Osteocyte (in vitro differentiated cells): ENCODE measurements around the gene PVR. TPM values are rescaled to one million over a fixed set of nuclear protein-coding genes. Genes with fewer than 3 reads are reported as not detected.

Experiments used
- DNase-seq: peaks from one replicate; pipeline ENCODE4 v3.0.0; 2021; ENCODE audit warnings: mixed read lengths; ENCODE audit not compliant: unreplicated experiment; ENCODE audit errors: extremely low spot score
- H3K27ac Mint-ChIP-seq: one replicate; pipeline ENCODE4 v1.8.0; 2021; ENCODE audit warnings: mild to moderate bottlenecking, mixed read lengths; ENCODE audit not compliant: unreplicated experiment
- H3K27me3 Mint-ChIP-seq: one replicate; pipeline ENCODE4 v1.8.0; 2021; ENCODE audit warnings: mixed read lengths; ENCODE audit not compliant: unreplicated experiment
- H3K36me3 Mint-ChIP-seq: one replicate; pipeline ENCODE4 v1.8.0; 2021; ENCODE audit warnings: mixed read lengths; ENCODE audit not compliant: unreplicated experiment
- H3K4me1 Mint-ChIP-seq: one replicate; pipeline ENCODE4 v1.8.0; 2021; ENCODE audit warnings: mixed read lengths; ENCODE audit not compliant: unreplicated experiment
- H3K4me3 Mint-ChIP-seq: one replicate; pipeline ENCODE4 v1.8.0; 2021; ENCODE audit warnings: mild to moderate bottlenecking, moderate library complexity, mixed read lengths; ENCODE audit not compliant: unreplicated experiment
- H3K9me3 Mint-ChIP-seq: one replicate; pipeline ENCODE4 v1.8.0; 2021; ENCODE audit warnings: mixed read lengths; ENCODE audit not compliant: unreplicated experiment
- CTCF ChIP-seq: fragments of 200-600 bp; sonication (generic); IDR thresholded peaks from 2 replicates; pipeline ENCODE4 v1.5.0; 2021; ENCODE audit warnings: antibody characterized with exemption, mild to moderate bottlenecking, moderate library complexity
- total RNA-seq: library from RNA; stranded (reverse); gene quantifications from 2 replicates; pipeline ENCODE4 v1.2.1, GENCODE V29; 2021

Gene PVR
- total RNA-seq, 1 donor from 2014 or later = 31.4 TPM

GRCh38 chr19:44696939-44697669 is 53.4 kb downstream of the PVR start:
- Mint-ChIP-seq H3K36me3 (no peaks in the 10 kb centered on the region), H3K27me3 (no peaks in the 10 kb centered on the region), H3K9me3 (no peaks in the 10 kb centered on the region), H3K27ac (no peak overlapping the region), H3K4me1 (peaks cover 7% of the 10 kb centered on the region), H3K4me3 (no peak overlapping the region)
- no peak for DNase-seq
- TF ChIP-seq CTCF = no peak

- H3K9me3 Mint-ChIP-seq = no peaks in the 10 kb centered on the region
- H3K27me3 Mint-ChIP-seq = no peaks in the 10 kb centered on the region
- no peak overlapping the region for H3K4me3 Mint-ChIP-seq
- peaks cover 1% of the 10 kb centered on the region for H3K4me1 Mint-ChIP-seq
- no peaks in the 10 kb centered on the region for H3K36me3 Mint-ChIP-seq
- H3K27ac Mint-ChIP-seq = no peak overlapping the region
- no peak for TF ChIP-seq CTCF
- no peak for DNase-seq
These were observed 53.9 kb downstream of the PVR start for GRCh38 chr19:44697670-44698034.

GRCh38 chr19:44698492-44699201 is 54.9 kb downstream of the PVR start, which contains the start of gene CEACAM16:
TSS of gene CEACAM16 (plus strand) at chr19:44699151. CDS start at chr19:44701457, 2,306 bp downstream.
- TF ChIP-seq CTCF = no peak
- H3K9me3 Mint-ChIP-seq = no peaks in the 10 kb centered on the region
- H3K4me1 Mint-ChIP-seq = no peaks in the 10 kb centered on the region
- H3K36me3 Mint-ChIP-seq = no peaks in the 10 kb centered on the region
- no peak within 1 kb of the TSS for H3K27ac Mint-ChIP-seq
- no peak for DNase-seq
- H3K27me3 Mint-ChIP-seq = no peaks in the 10 kb centered on the region
- H3K4me3 Mint-ChIP-seq = no peak within 1 kb of the TSS

- no peaks in the 10 kb centered on the region for H3K4me1 Mint-ChIP-seq
- TF ChIP-seq CTCF = no peak
- no peaks in the 10 kb centered on the region for H3K9me3 Mint-ChIP-seq
- no peak overlapping the region for H3K4me3 Mint-ChIP-seq
- DNase-seq = no peak
- no peak overlapping the region for H3K27ac Mint-ChIP-seq
- no peaks in the 10 kb centered on the region for H3K27me3 Mint-ChIP-seq
- no peaks in the 10 kb centered on the region for H3K36me3 Mint-ChIP-seq
These were observed 56.8 kb downstream of the PVR start for GRCh38 chr19:44700547-44700946.

DNA sequence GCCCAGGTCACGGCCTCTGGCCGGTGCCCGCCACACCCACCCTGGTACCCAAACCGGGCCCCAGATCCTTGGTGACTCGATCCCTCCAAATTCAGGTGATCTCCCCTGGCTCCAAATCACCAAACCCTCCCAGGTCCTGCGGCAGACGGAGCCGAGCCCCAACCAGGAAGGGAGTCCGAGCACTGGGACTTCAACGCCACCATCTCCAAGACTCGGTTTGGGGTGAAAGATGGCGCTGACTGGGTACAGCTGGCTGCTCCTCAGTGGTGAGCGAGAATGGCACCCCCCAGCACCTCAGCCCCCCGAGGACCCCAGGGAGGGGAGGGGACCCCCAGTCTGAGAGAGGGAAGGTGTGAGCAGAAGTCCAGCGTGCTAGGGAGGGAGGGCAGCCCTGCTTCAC is 57.5 kb downstream of the PVR start:
- no peak for DNase-seq
- H3K4me3 Mint-ChIP-seq = no peak overlapping the region
- H3K9me3 Mint-ChIP-seq = no peaks in the 10 kb centered on the region
- TF ChIP-seq CTCF = no peak
- no peak overlapping the region for H3K27ac Mint-ChIP-seq
- H3K27me3 Mint-ChIP-seq = no peaks in the 10 kb centered on the region
- no peaks in the 10 kb centered on the region for H3K4me1 Mint-ChIP-seq
- H3K36me3 Mint-ChIP-seq = no peaks in the 10 kb centered on the region
